ENCODE measurements around the gene IRX5. TPM values are rescaled to one million over a fixed set of nuclear protein-coding genes. Genes with fewer than 3 reads are reported as not detected.

The IRX5 gene
- total RNA-seq, 6 experiments from 2014 or later: 4.5 to 5.7 (median 4.7) TPM

DNA sequence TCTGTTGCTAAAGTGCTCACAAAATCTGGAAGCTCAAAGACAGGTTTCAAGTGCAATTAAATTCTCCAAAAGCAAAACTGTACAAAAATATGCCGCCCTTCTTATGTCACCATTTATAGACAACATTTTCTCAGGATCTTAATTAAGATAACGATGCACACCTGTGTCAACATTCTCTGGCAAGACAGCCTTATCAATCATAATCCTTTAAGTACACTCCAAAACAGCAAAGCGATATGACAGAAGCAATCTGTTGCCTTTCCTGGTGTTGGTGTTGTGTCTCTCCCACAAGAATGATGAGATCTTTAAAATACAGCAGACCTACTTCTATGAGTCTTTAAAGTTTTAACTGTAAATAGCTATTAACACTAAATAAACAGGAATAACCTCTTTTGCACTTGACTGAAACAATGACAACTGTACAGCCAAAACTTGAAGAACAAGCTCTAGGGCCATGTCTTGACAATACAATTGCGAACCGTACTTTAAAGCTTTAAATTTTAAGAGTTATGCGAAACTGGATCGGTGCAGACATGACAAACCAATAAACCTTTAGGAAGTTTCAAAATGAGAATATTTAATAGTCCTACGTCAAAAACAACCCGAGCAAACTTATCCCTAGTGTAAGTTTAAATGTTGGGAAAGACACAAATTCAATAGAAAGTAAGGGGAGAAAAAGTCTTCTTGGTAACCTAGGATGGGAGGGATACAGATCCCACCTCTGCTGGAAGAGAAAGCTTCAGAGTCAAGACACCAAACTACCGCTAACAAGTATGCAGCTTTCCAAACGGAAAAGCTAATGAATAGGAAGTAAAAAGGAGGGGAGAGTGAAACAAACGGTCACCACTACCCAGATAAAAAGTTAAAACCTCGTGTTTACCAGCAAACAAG is 3.3 kb upstream of the IRX5 start:
- TF ChIP-seq, protein P1, sequence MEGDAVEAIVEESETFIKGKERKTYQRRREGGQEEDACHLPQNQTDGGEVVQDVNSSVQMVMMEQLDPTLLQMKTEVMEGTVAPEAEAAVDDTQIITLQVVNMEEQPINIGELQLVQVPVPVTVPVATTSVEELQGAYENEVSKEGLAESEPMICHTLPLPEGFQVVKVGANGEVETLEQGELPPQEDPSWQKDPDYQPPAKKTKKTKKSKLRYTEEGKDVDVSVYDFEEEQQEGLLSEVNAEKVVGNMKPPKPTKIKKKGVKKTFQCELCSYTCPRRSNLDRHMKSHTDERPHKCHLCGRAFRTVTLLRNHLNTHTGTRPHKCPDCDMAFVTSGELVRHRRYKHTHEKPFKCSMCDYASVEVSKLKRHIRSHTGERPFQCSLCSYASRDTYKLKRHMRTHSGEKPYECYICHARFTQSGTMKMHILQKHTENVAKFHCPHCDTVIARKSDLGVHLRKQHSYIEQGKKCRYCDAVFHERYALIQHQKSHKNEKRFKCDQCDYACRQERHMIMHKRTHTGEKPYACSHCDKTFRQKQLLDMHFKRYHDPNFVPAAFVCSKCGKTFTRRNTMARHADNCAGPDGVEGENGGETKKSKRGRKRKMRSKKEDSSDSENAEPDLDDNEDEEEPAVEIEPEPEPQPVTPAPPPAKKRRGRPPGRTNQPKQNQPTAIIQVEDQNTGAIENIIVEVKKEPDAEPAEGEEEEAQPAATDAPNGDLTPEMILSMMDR (IDR thresholded peaks at IDR 0.05): no peak
- Mint-ChIP-seq H3K4me3 (peak overlapping the region; percentile 92), H3K27me3 (ENCODE audit: insufficient read depth) (peaks cover 4% of the 10 kb centered on the region), H3K36me3 (ENCODE audit: low read depth) (peaks cover 5% of the 10 kb centered on the region), H3K4me1 (ENCODE audit: low read depth) (peaks cover 44% of the 10 kb centered on the region), H3K27ac (peak overlapping the region; percentile 85), H3K9me3 (no peaks in the 10 kb centered on the region)
- DNase-seq: no peak

DNA sequence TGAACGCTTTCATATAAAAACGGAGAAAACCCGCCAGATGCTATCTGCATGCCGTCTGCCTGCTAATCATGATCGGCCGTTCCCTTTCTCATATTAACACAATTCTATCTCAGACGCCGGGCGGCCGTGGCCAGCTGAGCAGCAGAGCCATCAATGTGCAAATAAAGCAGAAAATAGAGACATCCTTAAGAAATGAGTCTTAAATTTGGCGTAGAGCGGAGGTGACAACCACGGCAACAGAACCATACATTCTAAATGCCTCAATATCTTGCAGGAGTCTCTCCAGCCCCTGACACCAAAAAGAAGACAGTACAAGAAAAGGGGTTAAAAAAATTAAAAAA is 2.7 kb upstream of the IRX5 start:
- H3K27me3 Mint-ChIP-seq (ENCODE audit: insufficient read depth): peaks cover 4% of the 10 kb centered on the region
- TF ChIP-seq, protein P1 (IDR thresholded peaks at IDR 0.05): no peak
- peak; percentile 46 for DNase-seq
- H3K9me3 Mint-ChIP-seq: no peaks in the 10 kb centered on the region
- H3K27ac Mint-ChIP-seq: peak overlapping the region; percentile 85
- peak overlapping the region; percentile 92 for H3K4me3 Mint-ChIP-seq
- H3K4me1 Mint-ChIP-seq (ENCODE audit: low read depth): peaks cover 45% of the 10 kb centered on the region
- peaks cover 10% of the 10 kb centered on the region for H3K36me3 Mint-ChIP-seq (ENCODE audit: low read depth)

DNA sequence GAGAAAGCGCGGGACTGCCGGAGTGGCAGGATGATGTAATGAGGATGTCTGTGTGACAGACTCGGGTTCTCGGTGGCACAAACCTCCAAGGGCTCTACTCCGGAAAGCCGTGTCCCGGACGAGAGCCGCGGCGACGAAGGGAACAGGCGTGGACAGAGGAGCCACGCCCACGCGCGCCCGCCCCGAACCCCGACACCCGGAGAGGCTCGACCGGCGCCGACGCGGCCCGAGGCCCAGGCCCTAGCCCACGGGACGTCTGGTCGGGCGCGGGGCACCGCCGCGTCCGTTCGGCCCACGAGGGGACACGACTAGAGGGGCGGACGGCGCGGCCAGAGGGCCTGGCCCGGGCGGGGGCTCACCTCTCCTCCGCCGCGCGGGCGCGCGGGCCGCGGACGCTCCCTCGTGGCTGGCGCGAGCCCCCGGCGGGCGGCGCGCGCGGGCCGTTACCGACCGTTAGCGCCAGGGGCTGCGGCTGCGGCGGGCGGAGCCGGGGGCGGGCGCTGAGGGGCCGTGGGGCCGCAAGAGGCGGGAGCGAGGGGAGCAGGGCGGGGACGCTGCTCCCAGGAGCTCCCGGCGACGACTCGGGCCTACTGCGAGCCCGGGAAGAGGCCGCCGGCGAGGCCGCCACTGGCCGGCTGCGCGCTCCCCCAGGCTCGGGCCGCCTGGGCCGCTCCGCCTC is 2.1 kb upstream of the IRX5 start:
- no peaks in the 10 kb centered on the region for H3K9me3 Mint-ChIP-seq
- H3K36me3 Mint-ChIP-seq (ENCODE audit: low read depth): peaks cover 11% of the 10 kb centered on the region
- H3K4me1 Mint-ChIP-seq (ENCODE audit: low read depth): peaks cover 41% of the 10 kb centered on the region
- peak overlapping the region; percentile 93 for H3K4me3 Mint-ChIP-seq
- TF ChIP-seq, protein P1 (IDR thresholded peaks at IDR 0.05): no peak
- peaks cover 4% of the 10 kb centered on the region for H3K27me3 Mint-ChIP-seq (ENCODE audit: insufficient read depth)
- peak overlapping the region; percentile 85 for H3K27ac Mint-ChIP-seq
- DNase-seq: peak; percentile 50

GRCh38 chr16:54929090-54930004 is 1.3 kb upstream of the IRX5 start:
- Mint-ChIP-seq H3K27me3 (ENCODE audit: insufficient read depth) (peaks cover 4% of the 10 kb centered on the region), H3K4me3 (peak overlapping the region; percentile 93), H3K36me3 (ENCODE audit: low read depth) (peaks cover 16% of the 10 kb centered on the region), H3K4me1 (ENCODE audit: low read depth) (peaks cover 41% of the 10 kb centered on the region), H3K27ac (peak overlapping the region; percentile 91), H3K9me3 (no peaks in the 10 kb centered on the region)
- TF ChIP-seq, protein P1 (IDR thresholded peaks at IDR 0.05): peak; percentile 28; the same call in 1 of the 2 replicates
- DNase-seq: peak; percentile 99

- peak overlapping the region; percentile 86 for H3K27ac Mint-ChIP-seq
Observed at GRCh38 chr16:54930869-54931119, 129 bp downstream of the IRX5 start.

More at GRCh38 chr16:54930869-54931119, 129 bp downstream of the IRX5 start:
- peaks cover 54% of the 10 kb centered on the region for H3K4me1 Mint-ChIP-seq (ENCODE audit: low read depth)
- H3K4me3 Mint-ChIP-seq: peak overlapping the region; percentile 93
- peaks cover 5% of the 10 kb centered on the region for H3K27me3 Mint-ChIP-seq (ENCODE audit: insufficient read depth)
- TF ChIP-seq, protein P1 (IDR thresholded peaks at IDR 0.05): no peak
- H3K9me3 Mint-ChIP-seq: no peaks in the 10 kb centered on the region
- no peak for DNase-seq
- peaks cover 24% of the 10 kb centered on the region for H3K36me3 Mint-ChIP-seq (ENCODE audit: low read depth)

All from HFFc6 (cell line).